HL-60 (cell line): Measurements from ENCODE around the gene OR10K2.

Experiments
- CTCF ChIP-seq: IDR thresholded peaks from one replicate; pipeline ENCODE4 v1.5.1; 2011; ENCODE audit warnings: low read length, control low read depth, inconsistent platforms; ENCODE audit not compliant: insufficient read depth
- POLR2AphosphoS5 ChIP-seq: IDR thresholded peaks from 2 replicates; pipeline ENCODE4 v1.6.1; 2012; ENCODE audit warnings: low read depth
- REST ChIP-seq: IDR thresholded peaks from 2 replicates; pipeline ENCODE4 v1.6.1; 2012; ENCODE audit warnings: low read depth; ENCODE audit not compliant: insufficient replicate concordance

GRCh38 chr1:158396646-158397045, 29.4 kb downstream of the OR10K2 start:
- TF ChIP-seq CTCF (no peak), REST (no peak), POLR2AphosphoS5 (no peak)
